ENCODE measurements around the gene LIMS3.
"Not testable (repeated sequence)": the region's sequence is repeated elsewhere in the genome, so short reads cannot be mapped to it uniquely, and the experiment has no call there.

Gene LIMS3

GRCh38 chr2:109927803-109928202 lies 29.3 kb downstream of the LIMS3 start:
- DNase-seq, result not testable (repeated sequence)

DNA sequence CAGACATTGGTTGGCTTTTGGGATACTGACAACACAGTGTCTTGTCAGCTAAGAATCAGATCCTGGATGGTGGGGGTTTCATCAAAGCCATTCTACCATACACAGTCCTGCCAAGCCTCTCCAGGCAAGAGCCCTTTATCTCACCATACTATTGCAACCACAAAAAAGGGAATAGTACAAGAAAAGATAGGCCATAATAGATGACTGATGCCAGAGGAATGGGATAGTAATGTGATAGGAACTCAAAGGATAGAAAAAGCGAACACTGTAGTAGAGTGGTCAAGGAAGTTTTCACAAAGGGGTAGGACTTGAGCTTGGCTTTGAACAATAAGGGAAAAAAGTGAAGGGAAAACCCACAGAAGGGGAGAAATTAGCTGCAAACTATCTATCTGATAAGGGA lies 30.7 kb downstream of the LIMS3 start:
- not testable (repeated sequence) for DNase-seq

DNA sequence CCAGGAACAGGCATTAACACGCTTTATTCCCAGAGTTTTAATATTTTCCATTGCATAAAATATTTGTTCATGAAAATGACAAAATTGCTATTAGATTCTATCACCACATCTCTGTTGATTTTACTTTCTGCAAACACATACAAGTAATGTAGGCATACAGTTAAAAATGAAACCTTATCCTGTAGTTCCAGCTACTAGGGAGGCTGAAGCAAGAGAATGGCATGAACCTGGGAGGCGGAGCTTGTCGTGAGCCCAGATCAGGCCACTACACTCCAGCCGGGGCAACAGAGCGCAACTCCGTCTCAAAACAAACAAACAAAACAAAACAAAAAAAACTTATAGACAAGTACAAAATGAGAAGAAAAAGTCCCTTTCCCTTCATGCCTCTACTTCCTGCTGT lies 38.0 kb downstream of the LIMS3 start:
- not testable (repeated sequence) for DNase-seq

DNA sequence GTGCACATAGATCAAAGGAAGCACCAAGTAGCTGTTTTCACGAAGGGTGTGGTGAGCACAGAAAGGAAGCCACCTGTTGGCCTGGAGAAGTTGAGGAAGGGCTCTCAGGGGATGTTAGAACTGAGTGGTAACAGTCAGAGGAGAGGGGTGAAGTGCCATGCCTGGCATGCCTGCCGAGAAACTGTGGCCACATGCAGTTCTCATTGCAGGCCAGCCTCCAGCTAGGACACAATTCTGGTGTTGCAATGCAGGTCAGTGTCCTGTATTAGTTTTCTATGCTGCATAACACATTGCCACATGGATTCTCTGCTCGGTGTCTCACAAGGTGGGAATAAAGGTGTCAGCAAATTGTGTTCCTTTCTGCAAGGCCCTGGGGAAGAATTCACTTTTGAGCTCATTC lies 46.9 kb downstream of the LIMS3 start:
- not testable (repeated sequence) for DNase-seq

GRCh38 chr2:109947262-109947958 lies 48.9 kb downstream of the LIMS3 start:
- not testable (repeated sequence) for DNase-seq

GRCh38 chr2:109947959-109948520 lies 49.6 kb downstream of the LIMS3 start:
- not testable (repeated sequence) for DNase-seq

- not testable (repeated sequence) for DNase-seq
Observed at GRCh38 chr2:109950146-109950843, 51.8 kb downstream of the LIMS3 start.

DNA sequence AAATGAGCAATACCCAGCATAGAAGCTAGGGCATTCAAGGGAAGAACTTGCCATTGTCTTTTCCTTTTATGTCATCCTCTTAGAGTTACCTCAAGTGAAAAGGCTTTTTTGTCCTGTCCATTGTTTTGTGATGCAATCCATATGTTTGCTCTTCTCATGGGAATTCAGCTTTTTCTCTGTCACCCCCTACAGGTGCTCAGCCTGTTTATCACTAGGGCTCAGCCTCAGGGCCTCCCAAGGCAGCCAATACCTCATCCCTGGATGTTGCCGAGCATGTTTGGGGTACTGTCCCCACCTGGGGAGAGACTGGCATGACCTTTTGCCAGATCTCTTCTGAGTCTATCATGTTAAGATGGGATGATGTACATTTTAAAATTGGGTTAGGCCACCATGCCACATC lies 65.5 kb downstream of the LIMS3 start:
- not testable (repeated sequence) for DNase-seq

DNA sequence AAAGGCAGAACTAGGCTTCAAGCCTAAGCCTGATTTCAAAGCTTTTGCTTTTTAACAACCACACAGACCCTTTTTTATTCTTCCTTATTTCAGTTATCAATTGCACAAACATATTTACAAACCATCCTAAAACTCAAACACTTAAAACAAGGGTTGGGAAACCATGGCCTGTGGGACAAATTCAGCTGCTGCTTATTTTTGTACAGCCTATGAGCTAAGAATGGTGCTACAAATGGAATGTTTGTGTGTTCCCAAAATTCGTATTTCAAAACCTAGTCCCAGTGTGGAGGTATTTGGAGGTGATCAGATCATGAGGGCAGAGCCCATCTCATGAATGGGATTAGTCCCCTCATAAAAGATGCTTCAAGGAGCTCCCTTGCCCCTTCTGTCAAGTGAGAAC lies 67.0 kb downstream of the LIMS3 start:
- not testable (repeated sequence) for DNase-seq

DNA sequence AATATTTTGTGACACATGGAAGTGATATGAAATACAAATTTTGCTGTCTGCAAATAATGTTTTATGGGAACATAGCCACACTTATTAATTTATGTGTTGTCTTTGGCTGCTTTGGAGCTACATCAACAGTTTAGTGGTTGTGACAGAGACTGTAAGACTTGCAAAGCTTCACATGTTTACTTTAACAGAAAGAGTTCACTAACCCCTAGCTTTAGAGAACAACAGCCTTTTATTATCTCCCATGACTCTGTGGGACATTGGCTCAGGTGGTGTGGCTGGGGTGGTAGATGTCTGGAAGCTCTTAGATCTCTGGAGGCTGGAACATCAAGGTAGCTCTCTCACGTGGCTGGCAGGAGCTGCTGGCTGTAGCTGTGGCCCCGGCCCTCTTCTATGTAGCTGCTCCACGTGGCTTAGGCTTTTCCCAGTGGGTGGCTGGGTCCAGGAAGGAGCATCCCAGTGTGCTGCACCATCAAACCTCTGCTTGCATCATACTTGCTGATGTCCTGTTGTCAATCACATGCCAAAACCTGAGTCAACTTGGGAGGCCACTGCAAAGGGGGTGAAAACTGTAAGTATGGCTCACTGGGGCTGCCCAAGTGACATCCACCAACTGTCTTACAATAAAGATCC lies 67.7 kb downstream of the LIMS3 start:
- not testable (repeated sequence) for DNase-seq

- not testable (repeated sequence) for DNase-seq
Observed at GRCh38 chr2:109966858-109967257, 68.4 kb downstream of the LIMS3 start.

- not testable (repeated sequence) for DNase-seq
Observed at GRCh38 chr2:109969864-109970263, 71.4 kb downstream of the LIMS3 start.

GRCh38 chr2:109971710-109972109 lies 73.2 kb downstream of the LIMS3 start:
- not testable (repeated sequence) for DNase-seq

Measured in T-helper 1 cell (primary cell).